Stomach (tissue), 9 donors: ENCODE measurements around the gene KCNIP4. TPM values are rescaled to one million over a fixed set of nuclear protein-coding genes. Genes with fewer than 3 reads are reported as not detected.

Source experiments
- DNase-seq, 2 donors: peaks; one replicate each; pipeline versions ENCODE4 v3.0.0 to v3.0.0-alpha.2; 2013 to 2019
- H3K27ac ChIP-seq, 5 donors: fragments of 200-600 bp in 4 of 5; sonication (generic) in 4 of 5; one replicate each; pipeline ENCODE4 v1.5.1; 2013 to 2019; ENCODE audit warnings: mild to moderate bottlenecking in 1 of 5, moderate library complexity in 1 of 5
- H3K27me3 ChIP-seq, 3 donors: fragments of 200-600 bp; sonication (generic); one replicate each; pipeline ENCODE4 v1.5.1; 2017 to 2019; ENCODE audit warnings: mixed run types in 1 of 3
- H3K36me3 ChIP-seq, 4 donors: fragments of 200-600 bp; sonication (generic); 1 replicate in 3 of 4; 2 replicates in 1 of 4; pipeline ENCODE4 v1.5.1; 2016 to 2019
- H3K4me1 ChIP-seq, 4 donors: fragments of 200-600 bp; sonication (generic); one replicate each; pipeline ENCODE4 v1.5.1; 2016 to 2019
- H3K4me3 ChIP-seq, 4 donors: fragments of 200-600 bp; sonication (generic) in 3 of 4; one replicate each; pipeline ENCODE4 v1.5.1; 2016 to 2019; ENCODE audit warnings: mild to moderate bottlenecking in 1 of 4
- H3K9me3 ChIP-seq, 4 donors: fragments of 200-600 bp; sonication (generic); one replicate each; pipeline ENCODE4 v1.5.1; 2016 to 2019
- EP300 ChIP-seq: sonication (generic); formaldehyde crosslinking; IDR thresholded peaks from one replicate; pipeline ENCODE4 v1.6.1; 2017; ENCODE audit warnings: antibody characterized with exemption
- POLR2A ChIP-seq, 4 donors: fragments of 450-650 bp; IDR thresholded peaks; one replicate each; pipeline ENCODE4 v1.6.1; 2016; ENCODE audit warnings: antibody characterized with exemption in 4 of 4, control low read depth in 2 of 4, mild to moderate bottlenecking in 1 of 4, moderate library complexity in 1 of 4
- POLR2AphosphoS5 ChIP-seq, 3 donors: sonication (generic); formaldehyde crosslinking; IDR thresholded peaks; one replicate each; pipeline ENCODE4 v1.6.1; 2016; ENCODE audit warnings: antibody characterized with exemption in 3 of 3
- WGBS, 5 donors: extraction: QIAGEN DNeasy Blood & Tissue Kit in 3 of 5; methylation state at CpG; one replicate each; pipeline versions ENCODE4 v1.1.5 to v1.1.7; 2013 to 2018; 5-methylcytosine and 5-hydroxymethylcytosine counted together
- intact Hi-C: fragments of 100-400 bp; cut with DNase I; formaldehyde crosslinking; loops from one replicate; pipeline ENCODE4 v1.15.1; 2023; ENCODE audit warnings: low total_unique reads
- polyA plus RNA-seq, 3 donors: library from polyadenylated mRNA; stranded (reverse); fragments of 200-250 nt; gene quantifications; one replicate each; pipeline ENCODE4 v1.2.3, GENCODE V29; 2013
- total RNA-seq, 5 donors: library from RNA; depleted of rRNA; stranded (reverse); fragments of >200 nt; gene quantifications; one replicate each; pipeline versions ENCODE4 v1.1.0 to v1.2.3, GENCODE V29; 2014 to 2016
- TF ChIP-seq, protein P1 (sequence below), 7 experiments: fragments of 450-650 bp in 4 of 7; fragments of 200-600 bp in 3 of 7; sonication (generic) in 3 of 7; IDR thresholded peaks; one replicate each; pipeline ENCODE4 v1.5.1; 2016 to 2019; ENCODE audit warnings: antibody characterized with exemption in 7 of 7, control low read depth in 2 of 7, mild to moderate bottlenecking in 1 of 7
- donor health status: healthy with polysubstance abuse.
- donor health status: Bipolar disorder and iron deficiency.
- donor health status: healthy.

KCNIP4 gene
- total and polyA plus RNA-seq, 8 donors = 0.23 to 1.8 (median 1.3) TPM; not detected in 4

DNA sequence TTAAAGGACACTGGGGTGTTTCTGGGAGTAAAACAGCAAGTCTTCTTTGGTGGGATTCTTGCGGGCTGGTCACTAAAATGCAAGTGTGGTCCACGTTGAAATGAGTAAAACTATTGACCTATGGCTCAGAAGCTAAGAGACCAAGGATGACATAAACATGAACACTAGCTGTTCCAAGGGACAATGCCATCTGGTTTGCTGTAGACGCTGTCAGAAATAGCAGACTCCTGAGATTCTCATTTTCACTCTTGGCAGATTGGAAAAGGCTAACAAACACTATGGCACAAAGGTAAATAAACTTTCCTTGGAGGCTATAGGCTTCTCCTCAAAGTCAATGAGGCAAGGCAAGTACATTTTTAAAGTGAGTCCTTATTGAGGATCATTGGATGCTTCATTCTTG lies 343.6 kb downstream of the KCNIP4 start:
- Histone ChIP-seq H3K4me1 (no peaks in the 10 kb centered on the region), H3K4me3 (no peak overlapping the region), H3K9me3 (no peaks in the 10 kb centered on the region), H3K36me3 (no peaks in the 10 kb centered on the region), H3K27ac (no peak overlapping the region), H3K27me3 (no peaks in the 10 kb centered on the region)
- WGBS, 5 donors = 66 to 73% (median 72%) methylated on average over 3 of the region's 3 CpGs
- intact Hi-C loops = no loop called here
- TF ChIP-seq POLR2AphosphoS5 (IDR thresholded peaks at IDR 0.05) = no peak
- DNase-seq = no peak

DNA sequence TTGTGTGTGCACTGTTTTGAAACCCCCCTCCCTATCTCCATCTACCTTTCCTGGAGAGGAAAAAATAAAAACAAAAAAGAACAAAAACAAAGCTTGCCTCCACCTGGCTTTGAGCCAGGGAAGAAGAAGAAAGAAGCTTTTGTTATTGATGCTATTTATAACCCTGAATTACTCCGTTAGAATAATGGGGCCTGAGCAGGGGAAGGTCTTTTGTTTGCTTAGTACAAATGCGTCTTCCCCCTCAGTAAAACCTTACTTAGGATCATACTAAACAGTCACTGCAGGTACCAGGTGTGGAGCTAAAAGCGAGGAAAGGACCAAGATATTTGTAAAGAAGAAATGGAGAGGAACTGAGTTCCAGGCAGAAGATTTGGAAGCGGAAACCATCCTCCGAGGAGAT lies 352.1 kb downstream of the KCNIP4 start:
- H3K27me3 ChIP-seq = no peaks in the 10 kb centered on the region
- intact Hi-C loops = no loop called here
- WGBS, 5 donors = 47 to 60% (median 56%) methylated on average over 5 of the region's 5 CpGs
- no peaks in the 10 kb centered on the region for H3K4me1 ChIP-seq
- no peaks in the 10 kb centered on the region for H3K36me3 ChIP-seq
- no peaks in the 10 kb centered on the region for H3K9me3 ChIP-seq
- DNase-seq = no peak
- no peak for TF ChIP-seq POLR2AphosphoS5 (IDR thresholded peaks at IDR 0.05)
- TF ChIP-seq, protein P1, sequence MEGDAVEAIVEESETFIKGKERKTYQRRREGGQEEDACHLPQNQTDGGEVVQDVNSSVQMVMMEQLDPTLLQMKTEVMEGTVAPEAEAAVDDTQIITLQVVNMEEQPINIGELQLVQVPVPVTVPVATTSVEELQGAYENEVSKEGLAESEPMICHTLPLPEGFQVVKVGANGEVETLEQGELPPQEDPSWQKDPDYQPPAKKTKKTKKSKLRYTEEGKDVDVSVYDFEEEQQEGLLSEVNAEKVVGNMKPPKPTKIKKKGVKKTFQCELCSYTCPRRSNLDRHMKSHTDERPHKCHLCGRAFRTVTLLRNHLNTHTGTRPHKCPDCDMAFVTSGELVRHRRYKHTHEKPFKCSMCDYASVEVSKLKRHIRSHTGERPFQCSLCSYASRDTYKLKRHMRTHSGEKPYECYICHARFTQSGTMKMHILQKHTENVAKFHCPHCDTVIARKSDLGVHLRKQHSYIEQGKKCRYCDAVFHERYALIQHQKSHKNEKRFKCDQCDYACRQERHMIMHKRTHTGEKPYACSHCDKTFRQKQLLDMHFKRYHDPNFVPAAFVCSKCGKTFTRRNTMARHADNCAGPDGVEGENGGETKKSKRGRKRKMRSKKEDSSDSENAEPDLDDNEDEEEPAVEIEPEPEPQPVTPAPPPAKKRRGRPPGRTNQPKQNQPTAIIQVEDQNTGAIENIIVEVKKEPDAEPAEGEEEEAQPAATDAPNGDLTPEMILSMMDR (IDR thresholded peaks at IDR 0.05) = no peak
- TF ChIP-seq POLR2A (IDR thresholded peaks at IDR 0.05) = no peak
- TF ChIP-seq EP300 = no peak
- H3K4me3 ChIP-seq = no peak overlapping the region
- no peak overlapping the region for H3K27ac ChIP-seq

DNA sequence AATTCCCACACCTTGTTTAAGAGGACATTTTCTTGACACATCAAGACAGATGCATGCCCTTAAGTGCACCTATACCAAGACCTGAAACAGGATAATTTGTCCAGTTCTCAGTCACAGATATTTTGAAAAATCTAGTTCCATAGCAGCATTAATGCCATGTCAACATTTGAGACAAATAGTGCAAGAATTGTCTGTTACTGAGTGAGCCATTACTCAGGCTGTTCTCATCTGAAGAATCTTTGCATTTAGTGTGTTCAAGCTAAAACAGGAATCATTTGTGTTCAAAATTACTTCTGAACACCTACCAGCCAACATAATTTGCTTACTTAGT lies 354.9 kb downstream of the KCNIP4 start:
- no peak overlapping the region for H3K4me3 ChIP-seq
- no peak overlapping the region for H3K27ac ChIP-seq
- H3K9me3 ChIP-seq = no peaks in the 10 kb centered on the region
- no peaks in the 10 kb centered on the region for H3K36me3 ChIP-seq
- intact Hi-C loops = no loop called here
- TF ChIP-seq POLR2A (IDR thresholded peaks at IDR 0.05) = no peak
- TF ChIP-seq, protein P1 (IDR thresholded peaks at IDR 0.05) = no peak
- no peak for TF ChIP-seq POLR2AphosphoS5 (IDR thresholded peaks at IDR 0.05)
- no peak for TF ChIP-seq EP300
- H3K27me3 ChIP-seq = no peaks in the 10 kb centered on the region
- no peak for DNase-seq
- H3K4me1 ChIP-seq = no peaks in the 10 kb centered on the region

DNA sequence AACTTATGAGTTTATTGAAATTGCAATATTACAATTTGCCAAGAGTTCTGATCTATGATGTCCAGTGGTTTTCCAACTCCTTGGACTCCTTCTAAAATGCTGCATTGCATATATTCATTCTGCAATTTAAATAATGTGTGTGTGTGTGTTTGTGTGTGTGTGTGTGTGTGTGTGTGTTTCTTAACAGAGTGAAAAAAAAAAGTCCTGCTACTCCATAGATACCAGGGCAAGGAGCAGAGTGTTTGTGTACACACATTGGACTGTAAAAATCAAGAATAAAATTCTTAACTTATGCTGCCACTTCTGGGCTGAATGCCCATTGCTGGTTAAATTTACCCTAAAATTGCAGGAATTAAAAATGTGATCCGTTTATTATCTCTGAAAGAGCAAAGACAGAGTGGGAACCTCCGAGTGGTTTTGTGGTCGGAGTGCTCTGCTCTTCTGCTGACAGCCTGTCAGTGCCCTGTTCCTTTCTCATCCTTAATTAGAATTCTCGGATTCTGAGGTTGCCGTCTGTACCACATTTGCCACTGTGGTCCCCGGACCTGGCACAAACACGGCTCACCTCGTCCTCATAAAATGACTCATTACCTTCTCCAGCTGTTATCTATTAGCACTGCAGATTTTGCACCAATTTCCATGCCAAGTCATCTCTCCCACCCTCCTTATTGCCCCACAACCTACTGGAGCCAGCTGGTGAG lies 355.5 kb downstream of the KCNIP4 start:
- intact Hi-C loops = no loop called here
- TF ChIP-seq POLR2AphosphoS5 (IDR thresholded peaks at IDR 0.05) (no peak), EP300 (no peak)
- TF ChIP-seq, protein P1 (IDR thresholded peaks at IDR 0.05) = no peak
- H3K4me1 ChIP-seq = no peaks in the 10 kb centered on the region
- 63 to 77% (median 65%) methylated on average over 8 of the region's 8 CpGs for WGBS, 5 donors
- H3K36me3 ChIP-seq = no peaks in the 10 kb centered on the region
- no peak overlapping the region for H3K4me3 ChIP-seq
- no peaks in the 10 kb centered on the region for H3K27me3 ChIP-seq
- no peak overlapping the region for H3K27ac ChIP-seq
- DNase-seq = no peak
- no peaks in the 10 kb centered on the region for H3K9me3 ChIP-seq

DNA sequence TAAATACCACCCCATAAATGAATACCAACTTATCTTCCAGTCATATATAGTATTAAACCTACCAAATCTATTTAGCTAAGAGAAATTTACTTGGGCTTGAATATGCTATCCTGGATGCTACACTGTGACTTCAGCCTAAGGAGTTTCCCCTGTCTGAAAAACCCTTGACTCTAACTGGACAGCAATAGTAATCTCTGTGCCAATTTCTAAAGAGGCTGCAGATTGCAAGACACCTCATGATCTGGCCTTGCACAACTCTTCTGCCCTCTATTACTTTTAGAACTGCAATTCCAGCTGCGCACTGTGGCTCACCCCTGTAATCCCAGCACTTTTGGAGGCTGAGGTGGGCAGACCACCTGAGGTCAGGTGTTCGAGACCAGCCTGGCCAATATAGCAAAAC lies 371.5 kb downstream of the KCNIP4 start:
- Histone ChIP-seq H3K4me1 (no peaks in the 10 kb centered on the region), H3K4me3 (no peak overlapping the region), H3K27me3 (no peaks in the 10 kb centered on the region), H3K27ac (no peak overlapping the region), H3K36me3 (no peaks in the 10 kb centered on the region), H3K9me3 (no peaks in the 10 kb centered on the region)
- DNase-seq = no peak
- 68 to 97% (median 94%) methylated on average over 2 of the region's 2 CpGs for WGBS, 5 donors
- TF ChIP-seq, protein P1 (IDR thresholded peaks at IDR 0.05) = no peak
- TF ChIP-seq EP300 (no peak), POLR2A (IDR thresholded peaks at IDR 0.05) (no peak), POLR2AphosphoS5 (IDR thresholded peaks at IDR 0.05) (no peak)
- intact Hi-C loops = no loop called here
